ENCODE results near the gene CFAP97D1. TPM values are rescaled to one million over a fixed set of nuclear protein-coding genes. Genes with fewer than 3 reads are reported as not detected.

The CFAP97D1 gene
- total RNA-seq, 4 donors from 2014 or later, result not detected

- no peaks in the 10 kb centered on the region for H3K4me1 ChIP-seq
- no peak for DNase-seq
- TF ChIP-seq POLR2AphosphoS5 (IDR thresholded peaks at IDR 0.05) (no peak), EP300 (IDR thresholded peaks at IDR 0.05; ENCODE audit: low read depth) (no peak), POLR2A (IDR thresholded peaks at IDR 0.05) (no peak), CTCF (IDR thresholded peaks at IDR 0.05) (no peak)
- H3K36me3 ChIP-seq, result no peaks in the 10 kb centered on the region
- no peaks in the 10 kb centered on the region for H3K27me3 ChIP-seq
- intact Hi-C loops (cut with DNase I; ENCODE audit: low total_unique reads) (no loop called here), in situ Hi-C loops (cut with MboI; ENCODE audit: low pct_ligation_motif_present in 1 of 4, low pct_unique_long_range_greater_than_20kb in 1 of 4, low sequenced_read_pairs in 3 of 4) (no loop called here)
- 89 to 91% methylated on average over 3 to 5 of the region's 5 CpGs for WGBS, 2 donors (ENCODE audit: low coverage in 1 of 2)
- H3K4me3 ChIP-seq, result no peak overlapping the region
- H3K27ac ChIP-seq, result no peak overlapping the region
- H3K9me3 ChIP-seq, result no peaks in the 10 kb centered on the region
These were observed 28.9 kb downstream of the CFAP97D1 start for GRCh38 chr17:43809121-43809520.

DNA sequence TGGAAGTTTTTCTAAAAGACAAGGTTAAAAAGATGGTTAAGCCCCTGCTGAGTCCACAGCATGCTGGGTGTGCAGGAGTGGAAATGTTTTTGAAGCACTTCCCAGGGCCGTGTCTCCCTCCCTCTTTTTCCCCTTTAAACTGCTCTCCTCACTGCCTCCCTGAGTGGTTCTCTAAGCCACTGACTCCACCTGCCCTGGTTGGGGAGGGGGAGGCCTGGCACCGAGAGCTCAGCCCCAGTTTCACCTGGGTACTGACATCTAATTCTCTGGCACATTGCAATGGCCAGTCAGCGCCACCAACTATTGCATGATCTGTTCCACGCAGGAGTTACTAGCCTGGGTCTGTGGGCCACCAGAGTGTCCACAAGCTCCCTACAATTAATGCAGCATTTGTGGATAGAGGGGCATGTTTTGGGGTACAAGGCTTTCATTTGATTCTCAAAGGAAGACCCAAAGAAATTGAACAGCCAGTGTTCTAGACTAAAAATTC lies 30.0 kb downstream of the CFAP97D1 start:
- 78 to 100% methylated on average over 2 to 4 of the region's 4 CpGs for WGBS, 2 donors (ENCODE audit: low coverage in 1 of 2)
- no peaks in the 10 kb centered on the region for H3K27me3 ChIP-seq
- H3K9me3 ChIP-seq, result no peaks in the 10 kb centered on the region
- TF ChIP-seq POLR2AphosphoS5 (IDR thresholded peaks at IDR 0.05), result no peak
- no peak for TF ChIP-seq POLR2A (IDR thresholded peaks at IDR 0.05)
- TF ChIP-seq EP300 (IDR thresholded peaks at IDR 0.05; ENCODE audit: low read depth), result no peak
- no peak for TF ChIP-seq CTCF (IDR thresholded peaks at IDR 0.05)
- no peak for DNase-seq
- no peak overlapping the region for H3K4me3 ChIP-seq
- no peak overlapping the region for H3K27ac ChIP-seq
- intact Hi-C loops (cut with DNase I; ENCODE audit: low total_unique reads), result no loop called here
- no peaks in the 10 kb centered on the region for H3K4me1 ChIP-seq
- in situ Hi-C loops (cut with MboI; ENCODE audit: low pct_ligation_motif_present in 1 of 4, low pct_unique_long_range_greater_than_20kb in 1 of 4, low sequenced_read_pairs in 3 of 4), result no loop called here
- H3K36me3 ChIP-seq, result no peaks in the 10 kb centered on the region

DNA sequence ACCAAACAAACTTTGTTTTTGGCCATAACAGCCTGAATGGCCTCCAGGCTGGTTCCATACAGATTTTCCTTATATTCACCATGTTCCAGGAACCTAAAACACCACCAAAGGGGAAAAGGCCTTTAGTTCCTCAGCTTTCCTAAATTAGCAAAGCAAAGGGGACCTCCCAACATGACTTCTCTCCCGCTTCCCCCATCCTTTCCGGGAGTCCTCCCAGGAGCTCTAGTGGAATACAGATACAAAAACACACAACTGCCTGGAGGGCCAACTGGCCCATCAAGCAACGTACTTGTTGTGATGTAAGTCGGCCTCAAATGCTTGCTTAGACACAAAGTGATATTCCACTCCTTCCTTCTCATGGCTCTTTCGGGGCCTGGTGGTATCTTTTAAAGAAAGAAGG lies 30.6 kb downstream of the CFAP97D1 start:
- no peak for TF ChIP-seq POLR2AphosphoS5 (IDR thresholded peaks at IDR 0.05)
- no peak overlapping the region for H3K4me3 ChIP-seq
- H3K9me3 ChIP-seq, result no peaks in the 10 kb centered on the region
- no peaks in the 10 kb centered on the region for H3K36me3 ChIP-seq
- WGBS, 2 donors (ENCODE audit: low coverage in 1 of 2), result 86% methylated on average over 5 of the region's 5 CpGs; no CpG with 5 or more reads in 1 of the 2 donors
- no peaks in the 10 kb centered on the region for H3K4me1 ChIP-seq
- in situ Hi-C loops (cut with MboI; ENCODE audit: low pct_ligation_motif_present in 1 of 4, low pct_unique_long_range_greater_than_20kb in 1 of 4, low sequenced_read_pairs in 3 of 4) (no loop called here), intact Hi-C loops (cut with DNase I; ENCODE audit: low total_unique reads) (no loop called here)
- no peak overlapping the region for H3K27ac ChIP-seq
- H3K27me3 ChIP-seq, result no peaks in the 10 kb centered on the region
- no peak for DNase-seq

DNA sequence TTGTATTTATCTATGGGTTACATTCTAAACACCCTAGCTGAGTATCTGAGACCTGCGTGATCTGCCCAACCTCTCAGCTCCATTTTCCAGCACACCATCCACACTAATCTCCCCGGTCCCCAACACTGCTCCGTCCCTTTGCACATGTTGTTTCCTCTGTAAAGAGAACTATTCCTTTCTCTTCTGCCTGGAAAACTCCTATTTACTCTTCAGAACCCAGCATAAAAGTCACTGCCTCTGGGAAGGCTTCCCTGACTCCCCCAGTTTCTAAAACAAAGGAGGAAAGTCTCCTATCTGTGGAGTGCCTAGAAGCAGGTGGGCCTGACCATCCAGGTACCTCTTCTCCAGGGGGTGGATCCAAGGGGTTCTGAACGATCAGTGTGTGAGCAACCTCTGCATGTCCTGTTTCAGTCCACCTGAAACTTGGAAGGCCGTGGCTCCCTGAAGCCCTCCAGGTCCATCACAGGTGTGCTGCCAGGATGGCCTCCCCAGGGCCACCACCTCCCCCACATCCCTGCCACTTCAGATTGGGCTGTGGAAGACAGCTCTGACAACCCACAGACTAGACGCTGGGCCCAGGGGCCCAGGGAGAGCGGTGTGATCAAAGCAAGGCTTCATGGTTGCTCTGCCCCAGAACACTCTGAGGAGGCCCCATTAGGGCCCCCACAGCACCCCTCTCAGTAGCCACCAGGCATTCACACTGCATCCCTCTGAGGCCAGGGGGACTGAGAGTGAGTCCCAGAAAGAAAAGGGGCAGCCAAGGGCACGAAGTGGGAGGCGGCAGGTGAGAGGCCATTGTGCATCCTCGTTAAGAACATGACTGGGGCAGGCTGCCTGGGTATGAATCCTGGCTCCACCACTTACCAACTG lies 32.4 kb downstream of the CFAP97D1 start:
- Histone ChIP-seq H3K9me3 (no peaks in the 10 kb centered on the region), H3K27me3 (no peaks in the 10 kb centered on the region), H3K4me1 (no peaks in the 10 kb centered on the region), H3K4me3 (no peak overlapping the region), H3K27ac (no peak overlapping the region), H3K36me3 (no peaks in the 10 kb centered on the region)
- WGBS, 2 donors (ENCODE audit: low coverage in 1 of 2), result 83 to 95% methylated on average over 3 to 10 of the region's 10 CpGs
- DNase-seq, result no peak
- in situ Hi-C loops (cut with MboI; ENCODE audit: low pct_ligation_motif_present in 1 of 4, low pct_unique_long_range_greater_than_20kb in 1 of 4, low sequenced_read_pairs in 3 of 4) (no loop called here), intact Hi-C loops (cut with DNase I; ENCODE audit: low total_unique reads) (no loop called here)
- TF ChIP-seq EP300 (IDR thresholded peaks at IDR 0.05; ENCODE audit: low read depth), result no peak
- TF ChIP-seq POLR2A (IDR thresholded peaks at IDR 0.05), result no peak
- no peak for TF ChIP-seq CTCF (IDR thresholded peaks at IDR 0.05)
- no peak for TF ChIP-seq POLR2AphosphoS5 (IDR thresholded peaks at IDR 0.05)

Measured in transverse colon (tissue), 4 donors.